Measurements from ENCODE around the gene RFT1.

Gene RFT1

DNA sequence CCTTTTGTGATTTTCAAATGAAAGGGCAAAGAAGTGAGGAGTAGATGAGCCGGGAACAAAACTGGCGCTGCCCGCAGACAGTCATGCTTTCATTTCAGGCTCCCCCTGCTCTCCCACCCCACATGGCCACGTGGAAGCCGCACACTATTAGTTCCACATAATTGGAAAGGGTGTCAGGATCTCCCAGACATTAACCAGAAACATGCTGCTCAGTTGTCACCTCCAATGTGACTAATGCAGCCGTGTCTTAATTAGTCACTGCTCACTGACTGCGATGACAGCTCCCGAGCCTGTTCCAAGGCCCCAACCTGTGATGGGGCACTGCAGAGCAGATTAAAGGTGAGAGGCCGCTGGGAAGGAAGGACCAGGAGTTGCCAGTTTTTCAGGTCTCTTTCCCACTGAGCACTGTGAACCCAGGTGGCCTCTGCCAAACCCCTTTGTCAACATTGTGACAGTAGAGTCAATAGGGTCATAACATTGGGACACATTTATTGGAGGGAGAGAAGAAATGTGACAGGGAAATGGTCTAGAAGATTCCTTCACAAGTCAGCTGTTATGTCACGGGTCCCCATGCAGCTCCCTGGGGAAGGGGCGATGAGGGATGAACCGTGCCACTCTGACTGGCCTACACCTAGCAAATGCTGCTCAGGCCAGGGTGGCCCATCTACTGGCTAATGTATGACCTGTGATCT is 45.8 kb downstream of the RFT1 start:
- DNase-seq: no peak

DNA sequence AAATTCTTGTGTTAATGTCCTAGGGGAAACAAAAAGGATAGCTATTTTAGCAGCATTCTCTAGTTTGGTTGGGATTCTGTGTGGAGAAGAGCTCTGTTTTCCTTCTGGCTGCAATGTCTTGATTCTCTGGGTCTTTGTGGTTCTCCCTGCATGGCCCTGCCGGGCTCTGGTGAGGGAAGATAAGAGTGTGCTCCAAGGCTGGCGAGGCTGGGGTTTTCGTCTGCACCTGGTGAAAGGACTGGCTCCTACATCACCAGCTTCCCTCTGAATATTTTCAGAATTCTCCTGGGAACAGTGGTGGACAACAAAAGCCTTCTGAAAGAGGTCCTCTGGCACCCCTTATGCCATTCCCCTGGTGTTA is 46.3 kb downstream of the RFT1 start:
- DNase-seq: no peak

DNA sequence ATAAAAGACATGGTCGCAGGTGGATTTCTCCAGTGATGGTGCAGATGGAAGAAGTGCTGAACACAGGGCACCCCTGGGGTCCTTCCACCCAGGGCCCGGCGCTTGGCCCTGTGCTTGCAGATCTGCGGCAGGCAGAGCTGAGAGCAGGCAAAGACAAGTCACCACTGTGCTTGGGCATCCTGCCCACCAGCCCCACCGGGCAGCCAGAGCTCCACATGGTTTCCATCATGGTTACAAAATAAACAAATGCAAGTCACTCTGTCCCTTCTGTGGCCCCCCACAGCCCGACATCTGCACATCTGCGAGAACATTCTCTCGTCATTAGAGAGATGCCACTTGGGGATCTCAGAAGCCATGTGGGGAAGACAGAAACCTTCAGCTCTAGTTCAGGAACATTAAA is 46.7 kb downstream of the RFT1 start:
- DNase-seq: no peak

DNA sequence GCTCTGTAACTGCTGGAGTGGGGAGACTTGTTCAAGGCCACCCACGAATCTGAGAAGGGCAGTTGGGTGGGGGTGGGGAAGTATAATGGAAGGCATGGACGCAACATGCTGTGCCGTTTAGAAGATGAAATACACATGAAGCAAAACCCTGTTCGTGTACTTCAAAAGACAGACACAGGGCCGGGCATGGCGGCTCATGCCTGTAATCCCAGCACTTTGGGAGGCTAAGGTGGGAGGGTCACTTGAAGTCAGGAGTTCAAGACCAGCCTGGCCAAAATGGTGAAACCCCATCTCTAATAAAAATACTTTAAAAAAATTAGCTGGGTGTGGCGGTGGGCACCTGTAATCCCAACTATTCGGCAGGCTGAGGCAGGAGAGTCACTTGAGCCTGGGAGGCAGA is 47.5 kb downstream of the RFT1 start:
- DNase-seq: no peak

DNA sequence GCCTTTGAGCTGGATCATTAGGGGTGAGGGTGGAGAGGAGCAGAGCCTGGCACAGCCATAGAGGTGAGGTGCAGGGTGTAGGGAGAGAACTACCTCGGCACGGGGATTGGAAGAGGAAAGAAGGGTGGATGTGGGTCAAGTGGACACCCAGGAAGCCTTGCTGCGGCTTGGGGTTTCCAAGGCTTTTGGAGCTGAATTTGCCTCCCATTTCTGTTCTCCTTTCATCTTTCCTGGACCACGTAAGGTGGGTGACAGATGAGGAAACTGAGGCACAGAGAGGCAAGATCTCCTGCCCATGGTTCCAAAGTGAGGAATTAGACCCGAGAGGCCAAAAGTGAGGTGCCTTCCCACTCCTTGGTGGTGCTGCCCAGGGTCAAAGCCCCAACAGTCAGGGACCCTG is 48.9 kb downstream of the RFT1 start:
- DNase-seq: no peak

DNA sequence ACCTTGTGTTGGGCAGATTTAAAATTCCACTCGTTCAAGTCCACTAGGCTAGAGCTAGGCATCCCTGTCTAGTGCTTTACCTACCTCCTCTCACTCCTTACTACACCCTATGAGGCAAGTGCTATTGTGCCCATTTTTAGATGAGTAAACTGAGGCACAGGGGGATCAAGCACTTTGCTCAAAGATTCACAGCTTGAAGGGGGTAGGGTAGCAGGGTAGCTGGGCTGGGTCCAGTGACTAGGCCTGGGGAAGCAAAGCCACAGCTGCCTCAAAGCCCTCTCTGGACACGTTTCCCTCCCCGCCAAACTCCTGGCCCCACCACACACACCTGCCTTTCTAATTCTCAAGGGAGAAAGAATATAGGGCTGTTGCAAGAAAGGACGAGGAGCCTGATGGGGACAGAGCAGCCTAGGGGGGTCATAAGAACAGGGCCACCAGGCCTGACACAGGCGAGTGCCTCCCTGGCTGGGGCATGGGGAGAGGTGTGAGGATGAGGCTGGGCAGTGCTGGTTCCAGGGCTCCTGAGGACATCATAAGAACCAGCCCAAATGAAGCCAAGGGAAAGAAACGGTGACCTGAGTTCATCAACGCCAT is 49.5 kb downstream of the RFT1 start:
- no peak for DNase-seq

DNA sequence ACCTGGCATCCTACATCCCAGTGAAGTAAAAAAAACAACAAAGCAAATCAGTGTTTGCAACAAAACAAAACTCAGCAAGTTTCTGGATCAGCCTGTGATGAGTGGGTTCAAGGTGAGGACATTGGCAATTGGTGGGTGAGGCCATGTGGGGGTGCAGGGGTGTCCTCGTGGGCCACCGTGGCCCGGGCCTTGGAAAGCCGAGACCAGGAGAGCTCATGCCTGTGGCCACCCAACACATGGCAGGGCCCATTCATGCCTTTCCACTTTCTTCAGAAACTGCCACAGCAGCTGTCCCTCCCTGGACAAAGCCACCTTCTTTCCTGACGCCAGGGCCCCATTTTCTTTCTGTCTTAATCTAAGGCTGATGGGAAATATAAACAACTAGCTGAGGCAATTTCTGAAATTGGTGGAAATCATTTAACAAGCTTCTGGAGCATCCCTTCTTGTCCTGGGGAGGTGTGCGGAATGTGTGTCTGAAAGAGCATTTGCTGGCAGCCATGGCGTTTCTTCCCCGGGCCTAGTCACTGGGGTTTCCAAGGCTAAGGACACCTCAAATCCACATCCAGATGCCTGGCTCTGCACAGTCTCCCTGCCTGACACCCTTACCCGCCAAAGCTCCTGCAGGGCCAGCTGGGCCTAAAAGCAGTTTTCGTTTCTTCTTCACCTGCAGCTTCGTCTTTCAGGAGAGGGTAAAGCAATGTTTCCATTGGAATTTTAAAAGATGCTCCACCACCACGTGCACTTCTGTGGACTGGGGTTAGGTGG is 50.3 kb downstream of the RFT1 start:
- DNase-seq: no peak

DNA sequence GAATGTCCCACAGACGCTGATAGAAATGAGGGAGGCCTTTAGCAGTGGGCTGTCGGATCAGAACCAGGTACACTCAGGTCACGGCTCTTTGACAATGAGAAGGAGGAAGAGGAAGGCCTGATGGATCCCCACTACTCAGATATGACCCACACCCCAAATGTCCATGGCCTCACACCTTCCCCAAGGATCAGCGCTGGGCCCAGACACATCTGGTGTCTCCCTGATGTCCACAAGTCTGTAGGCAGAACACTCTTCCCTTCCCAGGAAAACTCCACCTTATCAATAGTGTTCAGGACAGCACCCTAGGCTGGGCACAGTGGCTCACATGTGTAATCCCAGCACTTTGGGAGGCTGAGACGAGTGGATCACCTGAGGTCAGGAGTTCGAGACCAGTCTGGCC is 51.1 kb downstream of the RFT1 start:
- DNase-seq: no peak

DNA sequence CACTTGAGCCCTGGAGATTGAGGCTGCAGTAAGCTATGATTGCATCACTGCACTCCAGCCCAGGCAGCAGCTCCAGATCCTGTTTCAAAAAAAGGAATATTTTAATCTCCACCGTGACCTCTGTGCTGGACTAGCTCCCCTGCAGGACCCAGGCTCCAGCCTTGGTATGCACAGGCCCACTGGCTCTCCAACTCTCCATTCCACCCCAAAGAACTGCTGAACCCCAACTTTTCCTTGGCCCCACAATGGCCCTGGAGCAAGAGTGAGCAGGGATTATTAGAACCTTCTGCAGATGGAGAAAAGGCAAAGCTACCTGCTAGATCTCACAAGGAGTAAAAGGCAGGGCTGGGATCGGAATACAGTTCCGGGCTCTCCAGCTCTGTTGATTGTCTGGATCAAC is 51.6 kb downstream of the RFT1 start:
- DNase-seq: no peak

DNA sequence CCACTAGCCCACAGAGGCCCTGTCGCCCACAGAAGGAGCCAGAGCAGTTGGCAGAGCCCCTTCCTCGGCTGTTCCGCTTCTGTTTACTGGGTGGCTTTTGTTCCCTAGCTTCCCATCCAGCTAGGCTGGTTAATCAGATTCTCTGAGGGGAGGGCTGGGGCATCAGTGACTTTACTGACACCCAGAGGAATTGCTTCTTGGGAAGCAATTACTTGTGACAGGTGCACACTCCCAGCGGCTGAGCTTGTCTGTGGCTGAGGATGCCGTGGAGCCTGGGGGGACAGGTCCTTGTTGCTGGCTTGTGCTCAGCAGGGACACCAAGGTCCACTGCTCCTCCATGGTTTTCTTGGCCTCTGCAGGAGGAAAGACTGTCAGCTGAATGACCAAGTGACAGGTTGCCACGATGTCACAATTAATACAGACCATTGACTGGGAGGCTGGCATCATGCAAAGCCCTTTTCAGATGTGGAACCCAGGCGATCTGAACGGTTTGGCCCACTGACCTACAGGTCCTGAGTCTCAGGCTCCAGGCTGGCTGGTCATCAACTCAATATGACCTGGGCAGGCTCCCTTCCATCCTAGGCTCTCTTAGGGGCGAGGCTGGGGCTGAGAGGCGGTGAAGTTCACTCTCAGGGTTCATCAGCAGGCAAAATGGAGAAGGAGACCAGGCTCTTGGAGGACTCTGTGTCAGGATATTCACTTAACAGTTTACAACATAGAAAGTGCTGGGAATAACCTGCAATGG is 52.6 kb downstream of the RFT1 start:
- DNase-seq: no peak

DNA sequence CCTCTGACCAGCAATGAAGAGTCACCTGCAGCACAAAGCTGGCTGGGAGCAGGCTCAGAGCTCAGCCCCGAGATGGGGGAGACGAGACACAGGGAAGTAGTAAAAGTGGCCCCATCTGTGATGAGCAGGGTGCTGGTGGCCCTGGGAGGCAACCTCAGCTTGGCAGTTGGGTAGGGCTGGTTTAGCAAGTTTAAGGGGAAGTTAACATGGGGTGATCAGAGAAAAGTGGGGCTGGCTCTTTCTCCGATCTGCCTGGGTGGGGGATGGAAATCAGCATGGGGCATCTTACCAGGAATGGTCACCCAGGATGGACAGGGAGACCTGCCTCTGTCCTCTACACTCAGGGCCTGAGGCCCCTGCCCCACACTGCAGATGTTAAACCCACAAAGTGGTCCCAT is 54.5 kb downstream of the RFT1 start:
- DNase-seq: no peak

DNA sequence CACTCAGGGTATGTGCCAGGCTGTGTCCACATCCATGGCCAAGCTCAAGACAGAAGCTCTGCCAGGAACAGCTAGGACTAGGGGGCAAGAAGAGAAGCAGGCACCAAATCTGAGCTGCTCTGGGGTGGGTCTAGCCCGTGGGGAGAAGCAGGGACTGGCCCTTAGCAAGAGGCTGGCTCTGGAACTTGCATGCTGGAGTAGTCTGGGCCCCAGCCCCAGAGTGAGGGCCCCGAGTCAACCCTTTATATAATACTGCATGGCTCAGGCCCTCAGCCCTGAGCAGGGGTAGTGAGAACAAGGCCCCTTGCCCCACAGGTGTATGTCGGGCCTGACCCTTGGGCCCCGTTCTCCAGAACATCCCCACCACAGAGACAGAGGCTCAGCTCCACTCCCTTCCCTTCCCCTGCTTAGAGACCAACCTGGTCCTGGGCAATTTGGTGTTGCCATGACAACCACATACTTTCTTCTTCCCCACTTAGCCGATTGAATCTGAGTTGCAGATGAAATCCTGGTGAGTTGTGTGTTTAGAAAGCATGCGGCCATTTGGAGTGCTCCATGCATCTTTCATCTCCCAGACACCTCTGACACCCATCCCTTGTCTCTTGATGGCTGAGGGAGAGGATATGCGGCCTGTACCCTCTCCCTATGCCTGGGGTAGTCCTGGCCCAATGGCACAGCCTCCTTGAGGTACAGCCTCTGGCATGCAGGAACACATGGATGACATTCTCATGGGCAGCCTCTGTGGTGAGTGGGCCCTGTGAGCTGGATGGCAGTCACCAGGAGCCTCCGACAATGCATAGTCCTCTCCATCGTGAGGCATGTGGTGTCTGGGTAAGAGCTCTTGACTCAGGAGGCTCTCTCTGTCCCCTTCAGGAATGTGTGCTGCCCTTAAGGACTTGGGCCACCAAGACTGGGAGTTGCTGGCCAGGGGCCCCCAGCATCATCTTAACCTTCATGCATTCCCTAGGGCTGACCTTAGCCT is 55.2 kb downstream of the RFT1 start:
- DNase-seq: no peak

DNA sequence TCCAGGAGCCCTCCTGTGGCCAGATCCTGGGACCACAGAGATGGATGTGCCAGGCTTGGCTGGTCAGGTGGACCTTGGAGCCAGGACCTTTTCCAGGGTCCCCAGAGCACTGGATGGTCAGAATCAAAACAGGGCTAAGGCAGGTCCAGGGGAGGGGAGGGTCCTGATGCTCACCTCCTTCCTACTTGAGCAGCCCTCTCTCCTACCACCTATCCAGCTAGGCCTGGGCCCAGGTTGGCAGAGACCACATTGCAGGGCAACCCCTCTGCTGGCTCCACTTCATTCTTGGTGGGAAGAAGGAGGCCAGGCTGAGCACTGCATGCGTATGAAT is 55.9 kb downstream of the RFT1 start:
- DNase-seq: no peak

DNA sequence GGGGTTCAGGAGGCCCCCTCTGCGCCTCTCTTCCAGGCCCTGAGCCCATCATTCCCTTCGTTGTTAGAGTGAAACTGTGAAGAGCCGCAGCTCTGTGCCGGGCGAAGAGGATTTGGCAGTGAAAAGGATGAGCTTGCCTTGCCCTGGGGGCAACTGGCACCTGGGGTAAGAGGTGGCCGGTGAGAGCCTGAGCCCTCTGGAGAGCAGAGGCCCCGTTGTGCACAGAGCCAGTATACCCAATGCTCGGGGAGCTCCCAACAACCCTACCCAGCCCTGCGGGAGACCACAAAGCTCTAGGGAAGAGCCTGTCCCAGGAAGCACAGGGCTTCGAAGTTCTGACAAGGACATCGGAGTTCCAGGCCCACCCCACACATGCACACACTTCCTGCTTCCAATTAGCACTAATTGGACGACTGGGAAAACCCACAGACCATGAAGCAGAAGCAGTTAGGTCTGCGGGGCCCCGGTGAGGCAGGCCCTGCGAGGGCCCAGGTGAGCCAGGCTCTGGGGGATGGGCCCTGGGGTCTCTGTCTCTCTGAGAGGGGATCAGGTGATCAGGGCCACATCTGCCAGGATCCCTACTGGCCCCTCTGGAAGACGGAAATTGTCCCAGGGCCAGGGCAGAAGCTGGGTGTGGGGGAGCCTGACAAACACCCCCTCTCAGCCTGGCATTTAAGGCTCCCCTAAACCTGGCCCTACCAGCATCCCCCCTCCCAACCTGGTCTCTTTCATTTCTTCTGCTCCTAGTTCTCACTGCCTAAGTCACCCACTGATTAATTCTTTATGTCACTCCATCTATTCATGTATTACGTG is 56.5 kb downstream of the RFT1 start:
- no peak for DNase-seq

DNA sequence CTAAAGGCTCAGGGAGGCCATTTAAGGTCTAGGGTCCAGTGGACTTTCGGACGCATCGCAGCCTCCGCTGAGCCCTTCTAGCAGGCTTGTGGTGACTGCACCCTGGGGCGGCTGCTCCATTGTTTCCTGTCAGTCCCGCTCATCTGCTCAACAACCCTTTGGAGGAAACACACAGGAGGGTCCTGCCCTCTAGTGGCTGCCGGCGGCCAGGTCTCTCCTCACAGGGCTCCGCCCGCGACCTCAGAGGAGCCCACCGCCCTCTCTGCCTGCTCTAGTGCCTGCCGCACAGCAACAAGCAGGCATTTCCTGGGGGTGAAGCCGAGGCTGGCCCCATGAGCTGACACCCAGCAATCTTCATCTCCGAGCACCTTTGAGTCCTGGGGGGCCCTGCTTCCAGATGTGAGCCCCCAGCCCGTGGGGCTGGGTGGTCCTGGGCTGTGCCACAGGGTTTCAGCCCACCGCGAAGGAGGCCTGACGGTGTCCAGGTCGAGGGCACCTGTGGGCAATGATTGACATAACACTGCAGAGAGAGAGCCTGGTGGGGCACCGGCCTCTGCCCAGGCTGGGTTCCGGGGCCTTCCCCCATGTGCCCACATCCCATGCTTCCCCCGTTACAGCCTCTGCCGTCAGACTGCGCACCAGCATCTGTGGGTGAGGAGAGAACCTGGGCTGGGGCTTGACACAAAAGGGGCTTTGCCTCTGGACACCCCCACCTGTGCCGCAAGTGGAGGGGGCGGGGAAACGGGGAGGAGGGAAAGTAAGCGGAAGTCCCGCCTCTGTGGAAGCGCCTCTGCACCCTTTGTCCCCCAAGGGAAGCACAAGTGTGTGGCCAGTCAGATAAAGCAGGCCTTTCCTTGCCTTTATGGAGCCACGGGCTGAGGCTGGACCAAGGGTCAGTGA is 57.3 kb downstream of the RFT1 start:
- DNase-seq: peak; percentile 44

DNA sequence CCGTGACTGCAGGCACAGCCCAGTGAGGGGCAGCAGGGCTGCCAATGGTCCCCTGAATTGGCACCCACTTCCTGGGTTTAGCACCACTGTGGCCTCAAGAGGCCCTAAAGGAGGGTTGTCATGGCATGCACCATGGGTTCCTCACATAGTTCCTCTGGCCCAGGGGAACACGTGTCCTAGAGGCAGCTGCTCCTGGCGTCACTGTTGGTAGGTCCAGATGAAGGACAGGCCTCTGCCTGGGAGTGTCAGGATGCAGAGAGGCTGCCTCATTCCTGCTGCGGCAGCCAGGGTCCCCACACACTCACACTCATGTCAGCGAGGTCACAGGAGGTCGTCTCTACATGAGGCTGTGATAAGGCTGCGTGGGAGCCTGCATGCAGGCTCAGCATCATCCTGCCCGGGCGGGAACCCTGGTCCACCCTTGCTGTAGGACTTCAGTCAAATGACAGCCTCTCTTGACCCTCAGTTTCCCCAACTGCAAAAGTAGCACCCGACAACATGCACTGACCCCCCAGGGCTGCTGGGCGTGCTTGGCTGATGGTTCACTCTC is 58.3 kb downstream of the RFT1 start:
- no peak for DNase-seq

DNA sequence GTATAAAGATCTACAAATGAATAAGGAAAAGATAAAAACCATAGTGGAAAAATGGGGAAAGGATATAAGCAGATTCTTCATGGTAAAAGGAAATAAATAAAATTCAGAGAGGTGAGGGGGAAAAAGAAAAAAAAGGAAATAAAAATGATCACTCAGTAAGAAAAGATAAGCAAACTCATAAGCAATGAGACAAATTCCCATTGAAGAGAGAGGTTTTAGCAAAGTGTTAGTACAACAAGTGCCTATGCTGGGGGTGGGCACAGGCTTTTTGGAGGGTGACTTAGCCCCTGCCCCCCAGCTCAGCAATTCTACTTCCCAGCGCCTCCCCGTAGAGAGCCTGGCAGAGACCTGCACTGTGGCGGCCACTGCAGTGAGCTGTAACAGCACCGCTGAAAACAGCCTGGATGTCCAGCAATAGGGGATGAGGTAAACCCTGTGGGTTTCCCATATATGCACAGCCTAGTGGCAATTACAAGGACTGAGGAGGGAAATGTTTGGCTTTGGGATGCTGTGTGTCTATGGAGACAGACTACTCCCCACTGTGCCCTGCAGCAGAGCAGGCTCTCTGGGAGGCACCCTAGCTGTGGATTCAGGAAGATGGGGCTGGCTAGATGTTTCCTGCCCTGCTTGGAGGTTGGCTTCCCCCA is 60.7 kb downstream of the RFT1 start:
- DNase-seq: no peak

DNA sequence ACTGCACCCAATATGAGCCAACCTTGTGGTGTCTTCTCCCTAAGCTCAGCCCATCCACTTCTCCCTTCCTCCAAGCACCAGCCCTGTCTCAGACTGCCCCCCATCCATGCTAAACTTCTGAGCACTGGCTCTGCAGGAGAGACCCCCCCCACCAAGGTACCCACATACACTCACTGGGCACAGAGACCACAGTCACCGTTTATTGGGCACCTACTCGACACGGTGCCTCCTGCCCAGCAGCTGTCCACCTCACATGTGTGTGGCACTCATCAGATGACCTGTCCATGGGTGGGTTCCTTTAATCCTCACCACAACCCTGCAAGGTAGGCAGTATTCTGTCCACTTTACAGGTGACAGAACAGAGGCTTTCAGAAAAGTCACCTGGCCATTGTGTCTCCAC is 62.1 kb downstream of the RFT1 start:
- DNase-seq: no peak

DNA sequence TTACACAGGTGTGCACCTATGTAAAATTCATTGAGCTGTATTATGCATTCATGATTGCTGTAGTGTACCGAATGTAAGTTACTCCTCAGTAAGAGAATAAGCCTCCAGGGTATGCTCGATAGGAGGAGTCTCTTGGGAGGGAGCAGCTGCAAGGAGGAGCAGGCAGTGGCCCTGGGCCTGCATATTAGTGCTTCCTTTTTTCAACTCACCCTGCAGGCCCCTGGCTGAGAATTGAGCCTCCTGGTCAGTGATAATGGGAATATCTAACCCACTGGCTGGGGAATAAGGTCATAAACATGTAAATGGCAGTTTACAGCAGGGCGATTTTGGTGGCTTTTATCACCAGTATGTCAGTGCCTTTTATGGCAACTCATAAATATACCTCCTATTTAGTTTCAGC is 62.7 kb downstream of the RFT1 start:
- no peak for DNase-seq
